Liver (tissue), 9 donors: Measurements from ENCODE around the gene L2HGDH. TPM values are rescaled to one million over a fixed set of nuclear protein-coding genes. Genes with fewer than 3 reads are reported as not detected.

Source experiments
- DNase-seq: peaks from one replicate; pipeline ENCODE4 v3.0.0-alpha.2; 2017; ENCODE audit warnings: low spot score
- H3K27ac ChIP-seq, 2 donors: one replicate each; pipeline ENCODE4 v1.7.0; 2013; ENCODE audit warnings: inconsistent platforms in 2 of 2, low read length in 2 of 2, control low read depth in 1 of 2, low read depth in 1 of 2, mild to moderate bottlenecking in 1 of 2
- H3K27me3 ChIP-seq, 4 donors: one replicate each; pipeline versions ENCODE4 v1.6.1 to v1.7.0; 2013; ENCODE audit warnings: low read length in 3 of 4, inconsistent platforms in 1 of 4, mild to moderate bottlenecking in 1 of 4, moderate library complexity in 1 of 4; ENCODE audit not compliant: control insufficient read depth in 4 of 4, insufficient read depth in 4 of 4
- H3K36me3 ChIP-seq, 4 donors: one replicate each; pipeline versions ENCODE4 v1.6.1 to v1.7.0; 2013; ENCODE audit warnings: low read length in 3 of 4, mild to moderate bottlenecking in 3 of 4, low read depth in 1 of 4, moderate library complexity in 1 of 4; ENCODE audit not compliant: control insufficient read depth in 4 of 4, insufficient read depth in 3 of 4
- H3K4me1 ChIP-seq, 4 donors: one replicate each; pipeline versions ENCODE4 v1.6.1 to v1.7.0; 2013; ENCODE audit warnings: low read length in 3 of 4, mild to moderate bottlenecking in 3 of 4, moderate library complexity in 1 of 4; ENCODE audit not compliant: control insufficient read depth in 4 of 4, insufficient read depth in 4 of 4
- H3K4me3 ChIP-seq, 3 donors: one replicate each; pipeline versions ENCODE4 v1.6.1 to v1.7.0; 2013; ENCODE audit warnings: low read length in 3 of 3, control low read depth in 1 of 3, low read depth in 1 of 3, mild to moderate bottlenecking in 1 of 3
- H3K9ac ChIP-seq, 2 donors: one replicate each; pipeline ENCODE4 v1.7.0; 2013; ENCODE audit warnings: low read length in 2 of 2, mild to moderate bottlenecking in 2 of 2, moderate library complexity in 2 of 2, control low read depth in 1 of 2, low read depth in 1 of 2
- H3K9me3 ChIP-seq, 4 donors: one replicate each; pipeline versions ENCODE4 v1.6.1 to v1.7.0; 2013; ENCODE audit warnings: low read length in 3 of 4; ENCODE audit not compliant: control insufficient read depth in 4 of 4
- ATF3 ChIP-seq: IDR thresholded peaks from 2 replicates; pipeline ENCODE4 v1.6.1; 2016; ENCODE audit warnings: antibody characterized with exemption
- CTCF ChIP-seq: fragments of 150-350 bp; IDR thresholded peaks from 2 replicates; pipeline ENCODE4 v1.5.1; 2017; ENCODE audit warnings: improper control_type of control experiment, low read depth, low read length; ENCODE audit not compliant: missing input control
- EGR1 ChIP-seq, 2 donors: IDR thresholded peaks; 2 replicates each; pipeline ENCODE4 v1.6.1; 2016 to 2018; ENCODE audit warnings: antibody characterized with exemption in 2 of 2, low read depth in 2 of 2
- FOXA1 ChIP-seq: IDR thresholded peaks from 2 replicates; pipeline ENCODE4 v1.6.1; 2016; ENCODE audit warnings: antibody characterized with exemption
- GABPA ChIP-seq, 2 donors: IDR thresholded peaks in 1 of 2; conservative IDR thresholded peaks in 1 of 2; 2 replicates each; pipeline ENCODE4 v1.6.1; 2016; ENCODE audit warnings: antibody characterized with exemption in 2 of 2, mild to moderate bottlenecking in 1 of 2, moderate library complexity in 1 of 2
- HNF4A ChIP-seq, 2 donors: conservative IDR thresholded peaks; 2 replicates each; pipeline ENCODE4 v1.6.1; 2016; ENCODE audit warnings: antibody characterized with exemption in 2 of 2, mild to moderate bottlenecking in 2 of 2
- HNF4G ChIP-seq: IDR thresholded peaks from 2 replicates; pipeline ENCODE4 v1.6.1; 2016; ENCODE audit warnings: antibody characterized with exemption
- JUND ChIP-seq, 2 donors: IDR thresholded peaks; 2 replicates each; pipeline ENCODE4 v1.6.1; 2016; ENCODE audit warnings: antibody characterized with exemption in 2 of 2
- MAX ChIP-seq: IDR thresholded peaks from 2 replicates; pipeline ENCODE4 v1.6.1; 2016; ENCODE audit warnings: antibody characterized with exemption
- RAD21 ChIP-seq, 2 donors: IDR thresholded peaks; 2 replicates each; pipeline ENCODE4 v1.6.1; 2016; ENCODE audit warnings: antibody characterized with exemption in 2 of 2, mild to moderate bottlenecking in 2 of 2
- SP1 ChIP-seq: IDR thresholded peaks from 2 replicates; pipeline ENCODE4 v1.6.1; 2018; ENCODE audit warnings: antibody characterized with exemption, mild to moderate bottlenecking
- YY1 ChIP-seq: IDR thresholded peaks from 2 replicates; pipeline ENCODE4 v1.6.1; 2016; ENCODE audit warnings: antibody characterized with exemption, mild to moderate bottlenecking
- ZBTB33 ChIP-seq: IDR thresholded peaks from 2 replicates; pipeline ENCODE4 v1.6.1; 2016; ENCODE audit warnings: antibody characterized with exemption
- WGBS: extraction: QIAGEN DNeasy Blood & Tissue Kit; methylation state at CpG from one replicate; pipeline ENCODE4 v1.1.7; 2013; 5-methylcytosine and 5-hydroxymethylcytosine counted together
- polyA plus RNA-seq, 2 donors: library from polyadenylated mRNA; stranded (reverse) in 1 of 2; unstranded in 1 of 2; fragments of 200-250 nt in 1 of 2; fragments of >200 nt in 1 of 2; fragmentation: Nextera tagmentation in 1 of 2; extraction: Ambion mirVana in 1 of 2; gene quantifications; one replicate each; pipeline versions ENCODE4 v1.2.1 to v1.2.3, GENCODE V29; 2013 to 2015
- total RNA-seq, 2 donors: library from RNA; depleted of rRNA; stranded (reverse); fragments of >200 nt; gene quantifications; one replicate each; pipeline ENCODE4 v1.2.3, GENCODE V29; 2014
- donor health status: healthy.
- donor health status: healthy.
- donor health status: healthy.
- donor health status: healthy.
- donor health status: healthy.

The L2HGDH gene
- total and polyA plus RNA-seq, 4 donors, result 3.8 to 9.0 (median 5.4) TPM

GRCh38 chr14:50265029-50265428 is 47.0 kb downstream of the L2HGDH start:
- Histone ChIP-seq H3K4me1 (no peaks in the 10 kb centered on the region), H3K27me3 (no peaks in the 10 kb centered on the region), H3K27ac (no peak overlapping the region), H3K4me3 (no peak overlapping the region), H3K9me3 (no peaks in the 10 kb centered on the region), H3K36me3 (no peaks in the 10 kb centered on the region), H3K9ac (no peak overlapping the region)
- TF ChIP-seq HNF4A (conservative IDR thresholded peaks at IDR 0.05), result no peak
- no peak for TF ChIP-seq RAD21 (IDR thresholded peaks at IDR 0.05)
- DNase-seq, result no peak

- DNase-seq, result no peak
- H3K27ac ChIP-seq, result no peak overlapping the region
- WGBS, result 89% methylated on average over 4 of the region's 4 CpGs
- no peaks in the 10 kb centered on the region for H3K27me3 ChIP-seq
- no peak overlapping the region for H3K4me3 ChIP-seq
- H3K4me1 ChIP-seq, result no peaks in the 10 kb centered on the region
- H3K9me3 ChIP-seq, result no peaks in the 10 kb centered on the region
- TF ChIP-seq RAD21 (IDR thresholded peaks at IDR 0.05) (no peak), HNF4G (no peak), FOXA1 (no peak), ZBTB33 (no peak), CTCF (no peak), MAX (no peak), HNF4A (conservative IDR thresholded peaks at IDR 0.05) (no peak), EGR1 (IDR thresholded peaks at IDR 0.05; ENCODE audit: low read depth in 2 of 2) (no peak), YY1 (no peak), ATF3 (no peak), JUND (IDR thresholded peaks at IDR 0.05) (no peak)
- no peaks in the 10 kb centered on the region for H3K36me3 ChIP-seq
- H3K9ac ChIP-seq, result no peak overlapping the region
Measured at GRCh38 chr14:50263321-50263720, 48.7 kb downstream of the L2HGDH start.

- no peaks in the 10 kb centered on the region for H3K27me3 ChIP-seq
- DNase-seq, result no peak
- H3K4me1 ChIP-seq, result no peaks in the 10 kb centered on the region
- H3K9ac ChIP-seq, result no peak overlapping the region
- no peaks in the 10 kb centered on the region for H3K9me3 ChIP-seq
- TF ChIP-seq ATF3 (no peak), MAX (no peak), EGR1 (IDR thresholded peaks at IDR 0.05; ENCODE audit: low read depth in 2 of 2) (no peak), SP1 (no peak), YY1 (no peak), RAD21 (IDR thresholded peaks at IDR 0.05) (no peak), GABPA (IDR thresholded peaks at IDR 0.05 in 1 of 2, conservative IDR thresholded peaks at IDR 0.05 in 1 of 2) (no peak), JUND (IDR thresholded peaks at IDR 0.05) (no peak)
- no peaks in the 10 kb centered on the region for H3K36me3 ChIP-seq
- no peak overlapping the region for H3K27ac ChIP-seq
- H3K4me3 ChIP-seq, result no peak overlapping the region
- 92% methylated on average over 2 of the region's 2 CpGs for whole genome bisulfite sequencing
Measured at GRCh38 chr14:50262865-50263264, 49.2 kb downstream of the L2HGDH start.
